Vagina (tissue), 2 donors: Measurements from ENCODE around the gene SLC37A1. TPM values are rescaled to one million over a fixed set of nuclear protein-coding genes. Genes with fewer than 3 reads are reported as not detected.
A peak's percentile ranks its signal among the peaks of the same experiment; 100 is the strongest.

Source experiments
- DNase-seq, 2 donors: peaks; one replicate each; pipeline ENCODE4 v3.0.0-alpha.2; 2017; ENCODE audit errors: extremely low spot score in 2 of 2
- H3K27ac ChIP-seq: fragments of 200-600 bp; sonication (generic); one replicate; pipeline ENCODE4 v1.5.1; 2019
- H3K27me3 ChIP-seq: fragments of 200-600 bp; sonication (generic); one replicate; pipeline ENCODE4 v1.5.1; 2019
- H3K36me3 ChIP-seq, 2 donors: fragments of 200-600 bp; sonication (generic); one replicate each; pipeline ENCODE4 v1.5.1; 2017 to 2019
- H3K4me1 ChIP-seq: fragments of 200-600 bp; sonication (generic); one replicate; pipeline ENCODE4 v1.5.1; 2019
- H3K4me3 ChIP-seq, 2 donors: fragments of 200-600 bp; sonication (generic); 1 replicate in 1 of 2; 2 replicates in 1 of 2; pipeline ENCODE4 v1.5.1; 2016 to 2019
- H3K9me3 ChIP-seq: fragments of 200-600 bp; sonication (generic); one replicate; pipeline ENCODE4 v1.5.1; 2019
- CTCF ChIP-seq, 3 experiments: fragments of 450-650 bp in 2 of 3; fragments of 200-600 bp in 1 of 3; sonication (generic) in 1 of 3; IDR thresholded peaks; one replicate each; pipeline ENCODE4 v1.5.1; 2017 to 2019; ENCODE audit warnings: antibody characterized with exemption in 3 of 3, mild to moderate bottlenecking in 2 of 3, moderate library complexity in 2 of 3
- POLR2A ChIP-seq, 2 donors: fragments of 450-650 bp; IDR thresholded peaks; one replicate each; pipeline ENCODE4 v1.6.1; 2017; ENCODE audit warnings: antibody characterized with exemption in 2 of 2, mild to moderate bottlenecking in 2 of 2, moderate library complexity in 2 of 2
- POLR2AphosphoS5 ChIP-seq, 2 donors: sonication (generic); formaldehyde crosslinking; IDR thresholded peaks; one replicate each; pipeline ENCODE4 v1.9.0; 2017; ENCODE audit warnings: antibody characterized with exemption in 2 of 2, mild to moderate bottlenecking in 2 of 2, low read depth in 1 of 2; ENCODE audit not compliant: insufficient read depth in 1 of 2
- intact Hi-C: fragments of 100-400 bp; cut with DNase I; formaldehyde crosslinking; loops from one replicate; pipeline ENCODE4 v1.15.1; 2023
- total RNA-seq: library from RNA; depleted of rRNA; stranded (reverse); fragments of >200 nt; gene quantifications from one replicate; pipeline ENCODE4 v1.2.3, GENCODE V29; 2016

The SLC37A1 gene
- total RNA-seq, 1 donor from 2014 or later, result 11.8 TPM

- no peak overlapping the region for H3K27ac ChIP-seq
- no peak overlapping the region for H3K4me3 ChIP-seq
- no peaks in the 10 kb centered on the region for H3K9me3 ChIP-seq
- no peaks in the 10 kb centered on the region for H3K36me3 ChIP-seq
- H3K4me1 ChIP-seq, result peaks cover 38% of the 10 kb centered on the region
- H3K27me3 ChIP-seq, result no peaks in the 10 kb centered on the region
- peak in 1 of 2 donors; percentile 72 for DNase-seq
- no peak for TF ChIP-seq CTCF (IDR thresholded peaks at IDR 0.05)
- TF ChIP-seq POLR2A (IDR thresholded peaks at IDR 0.05), result no peak
- TF ChIP-seq POLR2AphosphoS5 (IDR thresholded peaks at IDR 0.05; ENCODE audit: insufficient read depth in 1 of 2, low read depth in 1 of 2), result no peak
- intact Hi-C loops, result no loop called here
These were observed 41.8 kb upstream of the SLC37A1 start for GRCh38 chr21:42471716-42472330.

- peaks cover 34% of the 10 kb centered on the region for H3K4me1 ChIP-seq
- intact Hi-C loops, result no loop called here
- DNase-seq, result peak in 1 of 2 donors; percentile 28
- no peaks in the 10 kb centered on the region for H3K9me3 ChIP-seq
- H3K36me3 ChIP-seq, result no peaks in the 10 kb centered on the region
- no peaks in the 10 kb centered on the region for H3K27me3 ChIP-seq
- TF ChIP-seq POLR2AphosphoS5 (IDR thresholded peaks at IDR 0.05; ENCODE audit: insufficient read depth in 1 of 2, low read depth in 1 of 2) (no peak), CTCF (IDR thresholded peaks at IDR 0.05) (no peak), POLR2A (IDR thresholded peaks at IDR 0.05) (no peak)
- H3K27ac ChIP-seq, result no peak overlapping the region
- H3K4me3 ChIP-seq, result no peak overlapping the region
These were observed 41.1 kb upstream of the SLC37A1 start for GRCh38 chr21:42472521-42472920.

GRCh38 chr21:42473498-42474042, 40.1 kb upstream of the SLC37A1 start:
- Histone ChIP-seq H3K4me3 (no peak overlapping the region), H3K4me1 (peaks cover 24% of the 10 kb centered on the region), H3K27ac (no peak overlapping the region), H3K9me3 (no peaks in the 10 kb centered on the region), H3K27me3 (no peaks in the 10 kb centered on the region), H3K36me3 (no peaks in the 10 kb centered on the region)
- no peak for DNase-seq
- TF ChIP-seq CTCF (IDR thresholded peaks at IDR 0.05), result no peak
- no peak for TF ChIP-seq POLR2A (IDR thresholded peaks at IDR 0.05)
- TF ChIP-seq POLR2AphosphoS5 (IDR thresholded peaks at IDR 0.05; ENCODE audit: insufficient read depth in 1 of 2, low read depth in 1 of 2), result no peak
- intact Hi-C loops, result no loop called here

GRCh38 chr21:42474043-42474831, 39.4 kb upstream of the SLC37A1 start:
- no peak overlapping the region for H3K27ac ChIP-seq
- TF ChIP-seq POLR2A (IDR thresholded peaks at IDR 0.05) (no peak), POLR2AphosphoS5 (IDR thresholded peaks at IDR 0.05; ENCODE audit: insufficient read depth in 1 of 2, low read depth in 1 of 2) (peak; percentile 20 to 58)

GRCh38 chr21:42475036-42475435, 38.6 kb upstream of the SLC37A1 start:
- no peaks in the 10 kb centered on the region for H3K9me3 ChIP-seq
- H3K4me3 ChIP-seq, result no peak overlapping the region
- no peaks in the 10 kb centered on the region for H3K36me3 ChIP-seq
- H3K27me3 ChIP-seq, result no peaks in the 10 kb centered on the region
- TF ChIP-seq POLR2AphosphoS5 (IDR thresholded peaks at IDR 0.05; ENCODE audit: insufficient read depth in 1 of 2, low read depth in 1 of 2) (no peak), CTCF (IDR thresholded peaks at IDR 0.05) (no peak), POLR2A (IDR thresholded peaks at IDR 0.05) (no peak)
- intact Hi-C loops, result no loop called here
- H3K4me1 ChIP-seq, result peaks cover 12% of the 10 kb centered on the region
- no peak overlapping the region for H3K27ac ChIP-seq
- DNase-seq, result peak in 1 of 2 donors; percentile 37

More at GRCh38 chr21:42474043-42474831, 39.4 kb upstream of the SLC37A1 start:
- H3K4me1 ChIP-seq, result peaks cover 18% of the 10 kb centered on the region
- intact Hi-C loops, result no loop called here
- no peaks in the 10 kb centered on the region for H3K9me3 ChIP-seq
- no peaks in the 10 kb centered on the region for H3K36me3 ChIP-seq
- DNase-seq, result peak in 1 of 2 donors; percentile 96
- H3K4me3 ChIP-seq, result no peak overlapping the region
- H3K27me3 ChIP-seq, result no peaks in the 10 kb centered on the region
